Islet of Langerhans (tissue), 1 donor: Measurements from ENCODE around the gene KIF18B.

Experiments
- FAIRE-seq: peaks from one replicate; lab custom pipeline; 2011; peaks lifted over from hg19 to GRCh38; lab: Jason Lieb, UNC

Gene KIF18B

DNA sequence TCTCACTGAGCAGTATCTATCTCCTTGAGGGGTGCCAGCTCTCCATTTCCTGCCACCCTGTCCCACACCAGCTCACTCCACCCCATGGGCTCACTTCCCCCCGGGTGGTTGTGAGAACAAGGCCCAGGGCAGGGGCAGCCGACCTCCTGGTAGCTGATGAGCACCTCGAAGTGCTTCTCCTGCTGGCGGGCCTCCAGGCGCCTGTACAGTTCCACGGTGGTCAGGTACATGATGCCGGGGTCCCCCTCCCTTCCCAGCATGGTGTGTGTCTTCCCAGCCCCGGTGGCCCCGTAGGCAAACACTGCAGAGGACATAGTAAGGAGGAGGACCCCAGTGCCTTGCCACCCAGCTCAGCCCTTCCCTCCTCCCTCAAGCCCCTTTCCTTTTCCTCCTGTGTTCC is 12.5 kb downstream of the KIF18B start:
- no peak for FAIRE-seq

DNA sequence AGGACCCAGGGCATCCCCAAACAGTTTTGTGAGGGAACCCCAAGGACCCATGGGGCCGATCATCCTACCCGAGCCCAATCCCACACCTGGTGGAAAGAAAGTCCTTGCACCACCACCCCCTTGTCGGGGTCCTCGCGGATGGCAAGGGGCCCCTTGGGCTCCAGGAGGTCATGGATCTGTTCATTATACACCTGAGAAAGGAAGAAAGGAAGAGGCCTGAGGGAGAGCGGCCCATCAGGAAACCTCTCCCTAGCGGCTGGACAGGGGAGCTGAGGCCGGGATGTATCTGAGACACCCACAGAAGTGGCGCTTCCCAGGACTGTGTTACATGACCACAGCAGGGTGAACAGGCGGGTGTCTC is 12.8 kb downstream of the KIF18B start:
- FAIRE-seq, result no peak

DNA sequence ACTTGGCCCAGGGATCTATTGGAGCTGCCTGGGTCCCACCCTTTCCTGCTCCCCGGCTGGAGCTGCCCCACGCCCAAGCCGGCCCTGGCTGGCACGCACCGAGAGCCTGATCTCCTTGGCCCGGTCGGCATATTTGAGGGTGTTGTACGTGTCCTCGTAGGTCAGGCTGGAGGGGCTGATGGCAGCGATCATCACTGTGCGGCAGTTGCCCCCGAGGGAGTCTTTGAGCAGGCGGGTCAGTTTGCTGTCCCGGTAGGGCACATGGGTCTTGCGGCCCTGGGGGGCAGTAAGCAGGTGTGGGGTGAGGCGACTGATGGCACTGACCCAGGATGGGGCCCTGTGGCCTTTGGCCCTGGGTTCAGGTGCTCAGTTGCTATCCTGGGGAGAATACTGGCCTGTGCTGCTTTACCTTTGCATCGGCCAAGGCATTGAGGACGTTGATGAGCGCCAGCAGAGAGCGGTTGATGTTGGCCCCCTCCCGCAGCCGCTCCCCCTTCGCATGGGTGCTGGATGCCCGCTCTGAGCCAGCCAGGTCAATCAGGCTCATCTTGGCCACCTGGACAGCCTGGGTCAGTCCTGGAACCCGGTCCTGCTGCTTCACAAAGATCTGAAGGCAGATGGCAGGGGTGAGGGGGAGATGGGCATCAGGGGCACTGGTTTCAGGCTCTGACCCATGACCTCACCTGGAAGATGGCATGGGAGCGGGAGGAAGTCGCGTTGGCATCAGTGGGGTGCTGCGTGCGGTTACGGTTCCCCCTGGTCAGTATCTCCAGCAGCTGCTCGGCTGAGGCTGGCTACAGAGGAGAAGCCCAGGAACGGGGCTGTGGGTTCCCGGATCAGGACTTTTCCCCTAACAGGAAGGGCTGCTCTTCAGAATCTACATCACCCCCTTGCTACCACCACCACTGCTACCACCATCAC is 13.5 kb downstream of the KIF18B start:
- FAIRE-seq, result no peak

DNA sequence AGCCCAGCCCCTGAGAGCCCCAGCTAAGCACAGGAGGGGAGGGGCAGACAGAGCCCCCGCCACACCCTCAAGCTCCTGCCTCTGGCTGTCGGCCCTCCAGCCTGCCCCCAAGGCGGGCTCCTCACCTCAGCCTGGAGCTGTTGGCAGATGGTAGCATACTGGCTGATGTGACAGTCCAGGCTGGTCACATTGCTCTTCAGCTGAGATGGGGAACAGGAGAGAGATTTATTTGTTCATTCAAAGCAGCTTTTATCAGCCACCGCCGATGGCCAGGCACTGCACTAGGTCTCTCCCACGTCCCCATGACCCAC is 14.8 kb downstream of the KIF18B start:
- FAIRE-seq, result no peak

DNA sequence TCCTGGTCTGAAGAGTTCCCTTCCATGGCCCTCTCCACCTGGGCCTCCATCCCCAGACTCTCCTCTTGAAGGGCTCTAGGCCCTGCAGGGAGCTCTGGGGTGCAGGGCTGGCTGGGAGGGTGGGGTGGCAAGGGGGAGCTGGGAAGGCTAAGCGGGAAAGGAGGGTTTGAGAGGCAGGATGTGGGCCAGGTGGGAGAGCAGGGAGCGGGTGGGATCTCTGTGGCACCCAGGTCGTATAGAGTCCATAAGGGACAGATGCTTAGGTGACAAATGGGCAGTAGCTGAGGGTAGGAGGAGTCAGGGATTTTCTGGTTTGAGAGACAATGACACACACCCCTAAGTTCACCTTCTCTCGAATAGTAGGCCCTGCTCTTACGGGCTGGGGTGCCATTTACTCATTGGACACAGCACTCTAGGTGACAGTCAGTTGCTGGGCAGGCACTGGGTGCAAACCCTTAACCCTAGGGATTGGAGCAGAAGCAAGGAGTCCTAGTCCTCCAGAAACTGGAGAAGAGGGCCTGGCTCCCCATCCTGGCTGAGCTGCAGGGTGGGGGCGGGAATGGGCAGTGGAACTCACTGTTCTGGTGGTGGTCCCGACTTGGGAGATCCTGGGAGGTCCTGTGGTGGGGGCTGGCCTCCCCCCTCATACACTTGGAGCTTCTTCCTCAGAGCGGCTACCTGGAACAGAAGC is 15.3 kb downstream of the KIF18B start:
- no peak for FAIRE-seq

GRCh38 chr17:44931376-44931775 is 16.2 kb downstream of the KIF18B start:
- no peak for FAIRE-seq

DNA sequence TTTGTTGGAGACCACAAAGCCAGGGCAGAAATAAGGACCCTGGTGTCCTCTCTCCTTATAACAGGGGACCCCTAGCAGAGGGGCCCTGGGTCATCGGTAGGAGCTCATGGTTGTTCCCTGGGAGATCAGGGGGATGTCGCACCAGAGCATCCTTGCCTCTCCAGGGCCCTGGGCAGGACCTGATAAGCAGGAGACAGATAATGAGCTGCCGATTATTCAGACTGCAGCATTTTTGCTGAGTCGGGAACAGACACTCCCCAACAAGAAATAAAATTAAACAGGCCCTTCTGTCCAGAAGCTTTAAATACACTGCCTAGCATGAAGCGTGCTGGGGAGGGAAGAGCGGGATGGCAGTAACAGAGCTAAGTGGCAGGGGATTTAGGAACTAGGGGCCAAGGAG is 16.9 kb downstream of the KIF18B start:
- no peak for FAIRE-seq

DNA sequence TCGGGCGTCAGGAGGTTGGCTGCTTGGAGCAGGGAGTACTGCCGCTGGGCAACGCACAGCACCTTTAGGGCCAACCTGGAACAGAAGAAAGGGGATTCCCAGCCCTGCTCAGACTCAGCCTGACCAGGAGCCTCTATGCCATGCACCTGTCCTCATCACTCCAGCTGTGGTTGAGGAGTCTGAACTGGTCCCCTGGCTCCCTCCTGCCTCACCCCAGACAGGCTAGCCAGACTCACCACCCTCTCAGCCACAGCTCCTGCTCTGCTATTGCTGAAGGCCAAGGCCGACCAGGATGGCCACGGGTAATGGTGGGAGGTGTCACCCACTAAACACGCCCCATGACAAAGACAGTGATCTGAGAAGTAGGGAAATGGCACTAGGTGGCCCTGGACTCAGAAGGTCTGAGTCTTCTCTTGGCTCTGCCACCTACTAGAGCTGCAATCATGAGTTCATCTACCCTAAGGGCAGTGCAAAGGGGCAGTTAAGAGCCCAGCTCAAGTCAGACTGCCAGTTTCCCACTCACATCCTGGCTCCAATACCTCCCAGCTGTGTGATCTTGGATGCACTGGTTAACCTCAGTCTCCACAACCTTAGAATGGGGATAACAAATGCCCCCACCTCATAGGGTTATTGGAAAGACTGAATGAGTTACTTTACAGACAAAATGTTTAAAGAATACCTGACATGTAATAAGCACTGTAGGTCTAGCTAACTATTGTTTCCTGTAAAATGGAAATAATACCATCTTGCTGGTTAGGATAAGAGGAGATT is 18.4 kb downstream of the KIF18B start:
- no peak for FAIRE-seq

DNA sequence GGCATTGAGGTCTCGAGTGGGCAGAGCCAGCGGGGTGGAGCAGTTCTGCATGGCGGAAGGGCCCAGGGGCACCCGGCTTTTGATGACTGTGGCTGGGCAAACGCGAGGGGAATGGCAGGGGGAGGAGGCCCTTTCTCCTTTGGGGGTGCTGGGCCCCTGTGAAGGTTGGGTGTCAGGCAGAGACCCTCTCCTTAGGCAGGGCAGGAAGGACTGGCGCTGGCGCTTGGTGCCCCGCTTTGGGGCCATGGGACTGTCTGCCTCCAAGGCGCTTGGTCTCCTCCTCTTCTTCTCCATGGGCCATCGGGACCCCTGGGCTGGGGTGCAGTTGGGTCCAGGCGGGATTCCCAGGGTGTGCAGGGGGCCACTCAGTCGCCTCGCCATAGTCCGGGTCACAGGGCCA is 19.4 kb downstream of the KIF18B start:
- no peak for FAIRE-seq

GRCh38 chr17:44927696-44928095 is 19.9 kb downstream of the KIF18B start:
- FAIRE-seq, result no peak

DNA sequence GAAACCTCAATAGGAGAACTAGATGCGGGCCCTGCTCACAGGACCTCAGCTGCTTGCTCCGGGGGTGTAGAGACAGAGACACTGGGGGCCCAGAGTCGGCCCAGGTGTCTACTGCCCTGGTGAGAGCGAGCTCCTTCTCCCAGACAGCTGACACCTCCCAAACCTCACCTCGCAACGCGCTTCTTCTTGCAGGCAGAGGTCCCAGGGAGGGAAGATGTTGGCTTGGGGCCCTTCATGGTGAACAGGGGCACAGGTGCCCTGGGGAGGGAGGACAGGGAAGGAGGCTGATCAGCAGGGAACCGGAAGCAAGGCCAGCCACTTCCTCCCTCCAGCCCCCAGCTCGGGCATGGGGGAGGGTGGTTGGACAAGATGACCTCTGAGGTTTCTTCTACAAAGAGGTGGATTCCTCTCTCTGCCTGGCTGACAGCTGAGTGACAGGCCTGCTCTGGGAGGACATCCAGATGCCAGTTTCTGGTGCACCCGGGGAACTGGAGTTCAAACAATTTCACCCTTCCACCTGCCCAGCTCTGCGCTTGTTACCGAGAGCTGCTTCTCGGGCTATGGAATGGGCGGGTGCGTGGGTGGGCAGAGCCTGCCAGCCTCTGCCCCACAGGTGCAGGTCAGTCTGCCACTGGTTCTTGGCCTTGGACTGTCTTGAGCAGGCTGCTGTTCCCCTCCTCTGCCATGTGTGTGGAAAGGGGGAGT is 20.6 kb downstream of the KIF18B start:
- no peak for FAIRE-seq

- no peak for FAIRE-seq
Measured at GRCh38 chr17:44925731-44926697, 21.6 kb downstream of the KIF18B start.

DNA sequence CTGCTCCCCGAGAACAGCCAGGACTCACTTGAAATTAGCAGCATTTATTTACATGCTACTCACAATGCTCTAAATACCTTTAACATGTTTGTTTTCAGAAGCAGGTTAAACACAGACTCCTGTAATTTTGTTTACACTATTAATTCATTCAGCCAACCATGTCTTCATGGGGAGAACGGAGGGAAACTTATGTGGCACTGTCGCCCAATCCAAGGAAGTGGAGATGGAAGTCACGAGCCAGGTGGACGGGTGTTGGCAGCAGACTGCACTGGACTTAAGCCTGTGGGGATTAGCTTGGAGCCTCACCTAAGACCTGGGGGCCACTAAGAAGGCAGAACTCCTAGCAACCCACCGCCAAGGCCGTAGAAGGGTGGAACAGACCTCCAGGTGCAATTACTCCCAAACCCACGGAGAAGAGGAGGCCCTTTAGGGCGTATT is 23.4 kb downstream of the KIF18B start:
- FAIRE-seq, result no peak

DNA sequence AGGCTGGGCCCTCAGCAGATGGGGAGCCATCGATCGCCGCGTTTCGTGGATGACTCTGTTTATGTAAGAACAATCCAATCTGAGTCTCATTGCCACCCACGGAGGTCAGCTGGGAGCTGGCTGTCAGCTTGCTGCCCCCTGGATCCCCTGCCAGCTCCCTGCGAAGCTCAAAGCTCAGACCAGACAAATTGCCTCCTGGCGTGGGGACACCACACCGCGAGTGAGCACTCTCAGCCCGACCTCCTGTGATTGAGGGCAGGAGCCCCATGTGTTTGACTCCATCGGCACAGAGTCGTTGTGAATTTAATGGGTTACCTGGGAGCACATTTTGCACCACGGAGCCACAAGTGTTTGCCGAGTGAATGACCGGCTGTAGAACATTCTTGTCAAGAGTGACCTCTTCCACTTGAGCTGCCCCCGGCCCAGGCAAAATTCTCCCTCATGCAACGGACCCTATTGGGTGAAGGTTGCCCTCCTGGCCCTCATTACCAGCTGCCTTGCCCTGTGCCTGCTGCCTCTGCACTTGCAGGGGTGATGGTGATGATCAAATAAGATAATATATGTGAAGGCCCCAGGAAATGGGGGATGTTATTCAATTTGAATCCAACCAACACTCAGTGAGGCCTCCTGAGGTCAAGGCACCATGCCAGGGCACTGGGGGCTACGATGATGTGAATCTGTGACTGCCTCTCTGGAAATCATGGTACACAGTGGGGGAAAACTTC is 24.7 kb downstream of the KIF18B start:
- FAIRE-seq, result no peak

DNA sequence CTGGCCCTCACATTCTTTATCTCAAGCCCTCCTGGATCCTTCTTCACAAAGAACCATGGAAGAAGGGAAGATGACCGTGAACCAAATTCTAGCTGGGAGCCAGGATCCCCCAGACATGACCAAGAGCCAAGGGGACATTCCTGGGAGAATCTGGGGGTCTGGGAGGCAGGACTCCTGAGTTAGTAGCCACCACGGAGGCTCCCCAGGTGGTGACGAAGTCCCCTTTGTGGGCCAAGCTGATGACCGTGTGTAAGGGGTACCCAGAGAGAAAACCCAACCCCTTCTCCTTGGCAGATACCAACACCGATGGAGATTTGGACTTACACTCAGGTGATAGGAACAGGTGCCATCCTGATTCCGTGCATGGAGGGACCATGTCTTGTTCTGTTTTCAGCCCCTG is 25.4 kb downstream of the KIF18B start:
- FAIRE-seq, result no peak

DNA sequence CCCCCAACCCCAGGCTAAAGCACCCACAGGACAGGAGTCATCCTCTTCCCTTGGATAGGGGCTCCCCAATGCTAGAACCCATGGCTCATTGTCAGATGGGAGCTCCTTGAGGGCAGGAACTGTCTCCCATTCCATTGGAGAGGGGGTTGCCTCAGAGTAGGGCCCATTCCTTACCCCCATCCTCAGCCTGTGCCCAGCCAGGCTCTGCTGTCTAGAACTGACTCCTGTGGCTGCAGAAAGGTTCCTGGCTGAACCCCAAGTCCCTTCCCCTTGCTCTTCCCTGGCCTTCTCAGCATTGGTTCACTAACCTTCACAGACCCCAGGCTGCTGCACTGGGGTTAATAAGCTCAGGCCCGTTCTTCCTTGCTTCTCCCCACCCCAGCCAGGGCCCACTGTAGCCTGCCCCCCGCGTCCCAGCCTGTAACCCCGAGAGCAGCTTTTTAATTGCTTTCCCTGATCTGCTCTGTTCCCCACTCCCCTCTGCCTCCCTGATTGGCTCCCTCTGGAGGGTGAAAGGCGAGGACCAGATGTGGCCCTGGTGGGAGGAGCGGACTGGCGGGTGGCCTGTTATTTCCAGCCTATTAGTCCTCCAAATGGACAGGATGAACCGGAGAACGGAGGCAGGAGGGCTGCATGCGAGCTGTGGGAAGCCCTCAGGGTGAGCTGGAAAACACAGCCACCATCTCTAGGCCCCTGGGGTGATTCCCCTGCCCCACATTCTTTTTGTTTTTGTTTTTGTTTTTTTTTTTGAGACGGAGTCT is 26.3 kb downstream of the KIF18B start:
- FAIRE-seq, result no peak

DNA sequence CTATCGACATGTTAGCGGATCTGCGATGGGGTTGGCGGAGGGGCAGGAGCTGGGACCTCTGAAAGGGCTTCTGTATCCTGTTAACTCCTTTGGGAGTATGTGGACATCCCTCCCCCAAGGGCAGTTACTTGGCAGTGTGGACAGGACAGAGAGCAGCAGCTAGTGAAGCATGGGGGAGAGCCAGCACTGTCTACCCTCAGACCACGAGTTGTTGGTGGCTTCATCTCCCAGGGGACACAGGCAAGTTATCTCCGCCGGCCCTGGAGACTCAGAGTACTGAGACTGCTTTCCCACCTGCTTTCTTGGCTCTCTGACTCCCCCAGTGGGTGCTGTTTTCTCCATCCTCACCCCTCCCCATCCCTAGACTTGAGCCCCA is 27.0 kb downstream of the KIF18B start:
- FAIRE-seq, result no peak

DNA sequence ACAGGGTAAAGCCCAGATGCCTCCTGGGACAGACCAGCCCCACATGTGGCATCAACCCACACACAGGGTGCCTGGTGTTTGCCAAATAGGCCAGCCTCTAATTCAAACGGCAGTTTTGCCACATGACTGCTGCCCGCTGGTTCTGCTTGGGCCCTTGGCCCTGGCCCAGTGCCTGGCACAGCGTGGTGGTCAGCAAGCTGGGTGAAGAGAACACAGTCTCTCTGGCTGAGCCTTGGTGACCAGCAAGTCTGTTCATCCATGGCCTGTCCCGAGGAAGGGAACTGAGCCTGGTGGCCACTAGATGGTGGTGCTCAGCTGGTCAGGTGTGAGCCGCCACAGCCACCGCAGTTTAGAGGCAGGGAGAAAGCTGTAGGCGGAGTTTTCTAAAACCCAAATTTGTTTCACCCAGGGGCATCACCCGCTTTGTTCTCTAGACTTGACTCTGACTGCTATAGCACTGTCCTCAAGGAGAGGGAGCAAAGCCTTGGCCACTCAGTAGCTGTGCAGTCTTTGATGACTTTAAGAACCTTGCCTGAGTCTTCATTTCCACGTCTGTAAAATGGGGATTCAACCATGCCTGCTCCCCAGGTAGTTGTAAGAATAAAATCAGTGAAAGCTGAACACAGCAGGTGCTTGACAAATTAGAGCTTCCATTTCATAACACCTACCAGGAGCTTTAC is 27.5 kb downstream of the KIF18B start:
- FAIRE-seq, result peak; percentile 77

DNA sequence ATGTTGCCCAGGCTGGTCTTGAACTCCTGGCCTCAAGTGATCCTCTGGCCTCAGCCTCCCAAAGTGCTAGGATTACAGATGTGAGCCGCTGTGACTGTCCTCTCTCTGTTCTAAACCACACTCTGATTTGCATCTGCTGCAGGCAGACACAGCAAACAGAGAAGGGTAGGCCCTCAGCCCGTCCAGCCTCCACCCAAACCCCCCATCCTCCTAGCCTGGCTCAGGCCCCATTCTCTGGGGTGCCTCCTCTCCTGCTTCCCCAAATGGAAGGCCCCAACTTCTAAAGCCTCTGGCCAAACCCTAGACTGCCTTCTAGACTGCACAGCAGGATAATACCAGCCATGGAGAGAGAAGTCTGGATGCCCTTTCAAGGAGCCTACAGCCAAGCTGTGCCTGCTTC is 28.2 kb downstream of the KIF18B start:
- FAIRE-seq, result no peak
